HL-60 (cell line): Measurements from ENCODE around the gene DUSP22.

Experiments used
- SPI1 ChIP-seq: IDR thresholded peaks from 2 replicates; pipeline ENCODE4 v1.6.1; 2012; ENCODE audit warnings: low read depth, mild to moderate bottlenecking, borderline replicate concordance
- TF ChIP-seq, protein P1 (sequence below): IDR thresholded peaks from one replicate; pipeline ENCODE4 v1.5.1; 2011; ENCODE audit warnings: low read length, control low read depth, inconsistent platforms; ENCODE audit not compliant: insufficient read depth

DNA sequence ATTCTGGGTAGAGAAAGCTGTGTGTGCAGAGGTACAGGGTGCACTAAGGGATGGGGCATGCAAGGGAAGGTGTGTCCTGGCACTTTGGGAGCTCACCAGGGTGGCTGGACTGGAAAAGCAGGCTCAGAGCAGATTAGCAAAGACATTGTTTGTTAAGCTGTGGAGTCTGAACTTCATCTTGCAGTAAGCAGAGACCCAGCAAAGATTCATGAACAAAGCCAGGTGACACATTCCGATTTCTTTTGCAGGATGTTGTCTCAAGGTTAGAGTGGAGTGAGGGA is 28.8 kb downstream of the DUSP22 start:
- no peak for TF ChIP-seq SPI1
- TF ChIP-seq, protein P1, sequence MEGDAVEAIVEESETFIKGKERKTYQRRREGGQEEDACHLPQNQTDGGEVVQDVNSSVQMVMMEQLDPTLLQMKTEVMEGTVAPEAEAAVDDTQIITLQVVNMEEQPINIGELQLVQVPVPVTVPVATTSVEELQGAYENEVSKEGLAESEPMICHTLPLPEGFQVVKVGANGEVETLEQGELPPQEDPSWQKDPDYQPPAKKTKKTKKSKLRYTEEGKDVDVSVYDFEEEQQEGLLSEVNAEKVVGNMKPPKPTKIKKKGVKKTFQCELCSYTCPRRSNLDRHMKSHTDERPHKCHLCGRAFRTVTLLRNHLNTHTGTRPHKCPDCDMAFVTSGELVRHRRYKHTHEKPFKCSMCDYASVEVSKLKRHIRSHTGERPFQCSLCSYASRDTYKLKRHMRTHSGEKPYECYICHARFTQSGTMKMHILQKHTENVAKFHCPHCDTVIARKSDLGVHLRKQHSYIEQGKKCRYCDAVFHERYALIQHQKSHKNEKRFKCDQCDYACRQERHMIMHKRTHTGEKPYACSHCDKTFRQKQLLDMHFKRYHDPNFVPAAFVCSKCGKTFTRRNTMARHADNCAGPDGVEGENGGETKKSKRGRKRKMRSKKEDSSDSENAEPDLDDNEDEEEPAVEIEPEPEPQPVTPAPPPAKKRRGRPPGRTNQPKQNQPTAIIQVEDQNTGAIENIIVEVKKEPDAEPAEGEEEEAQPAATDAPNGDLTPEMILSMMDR, result no peak
